Hindlimb muscle (tissue), 1 donor: ENCODE data around the gene MBD6. TPM values are rescaled to one million over a fixed set of nuclear protein-coding genes. Genes with fewer than 3 reads are reported as not detected.
"Not testable (repeated sequence)": the region's sequence is repeated elsewhere in the genome, so short reads cannot be mapped to it uniquely, and the experiment has no call there.

ENCODE experiments used
- DNase-seq: peaks from one replicate; pipeline ENCODE4 v3.0.0-alpha.2; 2013
- polyA plus RNA-seq: library from polyadenylated mRNA; unstranded; fragments of 120-200 nt; gene quantifications from one replicate; pipeline ENCODE4 v1.2.1, GENCODE V29; 2013; ENCODE audit not compliant: insufficient read length

Gene MBD6
- polyA plus RNA-seq, 1 donor, result 46.2 TPM

DNA sequence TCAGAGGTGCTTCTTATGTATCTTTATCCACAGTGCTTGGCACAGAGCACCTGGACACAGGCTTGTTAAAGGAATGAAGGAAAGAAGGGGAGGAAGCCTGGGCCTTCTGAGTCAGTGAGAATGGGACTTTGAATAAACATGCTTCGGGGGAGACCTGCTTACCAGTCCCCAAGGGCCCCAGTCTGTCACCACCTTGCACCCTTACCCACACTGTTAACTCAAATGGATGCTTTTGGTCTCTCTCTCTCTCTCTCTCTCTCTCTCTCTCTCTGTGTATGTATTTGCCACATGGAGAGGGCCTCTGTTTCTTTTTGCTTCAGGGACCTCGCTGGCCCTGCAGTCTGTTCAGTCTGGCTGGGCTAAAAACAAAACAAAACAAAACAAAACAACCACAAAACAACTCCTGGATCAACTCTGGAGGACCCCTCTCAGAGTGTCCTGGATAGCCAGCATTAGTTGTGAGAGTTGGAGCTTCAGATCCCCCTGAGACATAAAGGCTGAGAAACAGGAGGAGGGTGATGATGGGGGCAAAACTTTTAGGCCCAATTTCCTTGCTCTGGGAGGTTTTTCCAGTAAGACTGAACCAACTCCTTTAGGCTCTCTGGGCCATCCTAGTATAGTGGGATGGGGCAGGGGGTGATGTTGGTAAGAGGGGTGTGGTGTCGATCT, 29.1 kb downstream of the MBD6 start:
- DNase-seq, result no peak

DNA sequence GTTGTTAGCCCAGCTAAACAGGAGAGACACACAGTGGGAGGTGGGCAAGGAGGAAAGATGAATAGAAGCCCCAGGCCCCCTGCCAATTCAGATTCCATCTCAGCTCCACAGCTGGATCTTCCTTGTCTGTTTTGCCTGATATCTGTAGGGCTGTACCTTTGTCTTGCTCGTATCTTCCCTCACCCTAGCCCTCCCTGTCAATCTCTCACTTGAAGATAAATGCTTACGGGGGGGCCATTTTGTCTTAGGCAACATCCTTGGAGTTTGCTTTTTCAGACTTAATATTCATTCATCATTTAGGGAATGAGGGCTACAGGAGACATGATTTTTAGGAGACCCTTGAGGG, 29.7 kb downstream of the MBD6 start:
- no peak for DNase-seq

DNA sequence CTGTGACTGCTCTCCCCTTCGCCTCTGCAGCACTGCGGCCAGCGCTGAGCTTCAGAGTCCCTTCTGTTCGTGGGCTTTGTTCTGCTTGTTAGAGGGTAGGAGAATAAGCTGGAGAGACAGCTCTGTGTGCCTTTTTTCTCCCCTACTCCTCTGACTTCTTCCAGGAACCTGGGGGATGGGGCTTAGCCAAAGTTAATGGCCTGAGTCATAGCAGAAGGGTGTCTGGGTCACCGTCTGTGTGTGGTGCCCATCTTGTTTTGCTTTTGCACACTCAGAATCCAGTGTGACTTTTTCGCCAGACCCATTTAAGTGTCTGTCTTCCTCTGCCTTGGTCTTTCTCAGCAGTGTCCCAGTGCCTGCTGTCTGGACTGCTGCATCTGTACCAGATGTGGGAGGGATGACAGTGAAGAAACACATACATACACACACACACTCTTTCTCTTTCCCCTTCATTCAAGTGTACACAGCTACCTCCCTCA, 30.2 kb downstream of the MBD6 start:
- no peak for DNase-seq

DNA sequence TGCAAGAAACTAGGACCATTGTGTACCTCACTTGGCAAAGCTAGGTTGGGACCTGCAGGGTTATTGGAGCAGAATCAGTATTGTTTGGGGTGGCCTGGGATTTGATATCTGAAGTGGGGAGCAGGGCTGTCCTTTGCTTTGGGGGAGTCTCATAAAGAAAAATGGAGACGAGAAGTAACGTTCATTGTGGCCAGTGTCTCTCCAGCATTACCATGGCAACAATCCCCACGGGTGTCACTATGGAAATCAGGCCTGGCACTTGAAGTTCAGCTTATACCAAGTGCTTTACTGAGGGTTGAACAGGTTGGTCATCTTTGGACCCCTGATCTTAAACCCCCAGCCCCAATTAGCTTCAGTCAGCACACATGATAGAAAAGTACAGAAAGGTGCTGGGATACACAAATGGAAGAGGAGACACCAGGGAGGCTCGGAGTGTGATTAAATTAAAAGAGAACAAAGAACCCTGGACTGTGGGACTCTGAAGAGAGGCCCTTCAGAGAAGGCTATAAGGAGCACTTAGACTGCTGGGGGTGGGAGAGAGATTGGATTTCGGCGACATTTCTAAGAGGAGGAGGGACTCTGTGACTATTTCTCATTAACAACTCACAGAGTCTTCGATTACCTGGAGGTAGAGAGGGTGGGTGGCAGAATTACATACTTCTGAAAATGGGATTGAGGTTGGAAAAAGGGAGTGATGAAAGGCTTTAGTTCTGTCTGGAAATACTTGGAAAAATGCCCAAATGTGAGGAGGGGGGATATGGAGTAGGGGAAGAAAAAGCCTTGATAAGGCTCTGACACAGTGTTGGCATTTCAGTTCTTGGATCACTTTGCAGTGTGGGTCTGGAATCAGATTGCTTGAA, 30.9 kb downstream of the MBD6 start:
- no peak for DNase-seq

DNA sequence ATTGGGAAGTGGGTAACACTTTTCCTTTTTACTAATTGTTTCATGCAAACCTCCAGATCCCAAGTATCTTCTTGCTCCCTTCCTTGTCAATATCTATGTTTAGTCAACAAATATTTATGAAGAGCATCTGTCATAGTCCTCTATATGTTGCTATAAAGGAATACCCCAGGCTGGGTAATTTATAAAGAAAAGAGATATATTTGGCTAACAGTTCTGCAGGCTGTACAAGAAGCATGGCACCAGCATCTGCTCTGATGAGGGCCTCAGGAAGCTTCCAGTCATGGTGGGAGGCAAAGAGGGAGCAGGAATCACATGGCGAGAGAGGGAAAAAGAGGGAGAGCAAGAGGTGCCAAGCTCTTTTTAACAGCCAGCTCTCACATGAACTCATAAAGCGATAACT, 31.8 kb downstream of the MBD6 start:
- no peak for DNase-seq

DNA sequence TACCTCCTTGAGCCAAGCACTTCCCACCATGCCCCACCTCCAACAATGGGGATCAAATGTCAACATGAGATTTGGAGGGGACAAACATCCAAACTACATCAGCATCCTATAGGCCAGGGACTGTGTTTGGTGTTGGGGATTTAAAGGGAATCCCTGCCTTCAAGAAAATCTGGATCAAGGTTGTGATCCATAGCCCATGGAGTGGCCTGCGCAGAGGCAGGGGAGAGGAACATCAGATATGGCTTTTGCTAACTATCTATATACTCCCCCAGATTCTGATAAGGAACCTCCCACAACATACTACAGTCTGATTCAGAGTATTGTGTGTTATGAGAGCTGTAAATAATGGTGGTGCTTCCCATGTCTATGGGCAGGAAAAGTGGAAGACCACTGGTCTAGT, 32.3 kb downstream of the MBD6 start:
- no peak for DNase-seq

DNA sequence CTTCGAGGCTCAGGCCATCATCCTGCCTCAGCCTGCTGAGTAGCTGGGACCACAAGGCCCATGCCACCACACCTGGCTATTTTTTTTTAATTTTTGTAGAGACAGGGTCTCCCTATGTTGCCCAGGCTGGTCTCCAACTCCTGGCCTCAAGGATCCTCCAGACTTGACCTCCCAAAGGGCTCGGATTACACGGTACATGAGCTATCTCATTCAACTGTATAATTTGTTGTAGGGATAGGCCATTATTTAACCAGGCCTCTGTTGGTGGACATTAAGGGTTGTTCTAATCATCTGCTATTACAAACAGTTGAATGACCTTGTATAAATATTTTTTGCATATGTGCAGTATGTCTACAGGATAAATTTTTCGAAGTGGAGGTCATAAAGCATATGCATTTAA, 36.2 kb downstream of the MBD6 start:
- DNase-seq, result no peak

DNA sequence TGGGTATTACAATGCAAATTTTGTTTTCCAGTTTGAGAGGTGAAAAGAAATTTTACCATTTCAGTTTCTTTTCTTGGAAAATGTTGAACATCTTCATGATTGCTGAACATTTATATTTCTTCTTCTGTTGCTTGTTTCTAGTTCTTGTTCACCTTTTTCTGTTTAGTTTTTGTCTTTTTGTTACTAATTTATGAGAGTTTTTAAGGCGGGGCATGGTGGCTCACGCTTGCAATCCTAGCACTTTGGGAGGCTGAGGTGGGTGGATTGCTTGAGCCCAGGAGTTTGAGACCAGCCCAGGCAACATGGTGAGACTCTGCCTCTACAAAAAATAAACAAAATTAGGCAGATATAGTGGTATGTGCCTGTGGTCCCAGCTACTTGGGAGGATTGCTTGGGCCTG, 37.9 kb downstream of the MBD6 start:
- DNase-seq, result no peak

DNA sequence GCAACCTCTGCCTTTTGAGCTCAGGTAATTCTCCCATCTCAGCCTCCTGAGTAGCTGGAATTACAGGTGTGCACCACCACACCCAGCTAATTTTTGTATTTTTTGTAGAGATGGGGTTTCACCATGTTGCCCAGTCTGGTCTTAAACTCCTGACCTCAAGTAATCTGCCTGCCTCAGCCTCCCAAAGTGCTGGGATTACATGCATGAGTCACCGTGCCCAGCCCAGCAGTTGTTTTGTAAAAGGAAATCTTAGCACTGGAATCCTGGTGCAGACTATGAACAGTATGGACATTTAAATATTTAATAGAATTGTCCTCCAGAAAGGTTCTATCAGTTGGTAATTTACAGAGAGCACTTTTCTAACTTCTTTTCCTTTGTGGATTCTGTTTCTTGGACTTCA, 38.5 kb downstream of the MBD6 start:
- not testable (repeated sequence) for DNase-seq

DNA sequence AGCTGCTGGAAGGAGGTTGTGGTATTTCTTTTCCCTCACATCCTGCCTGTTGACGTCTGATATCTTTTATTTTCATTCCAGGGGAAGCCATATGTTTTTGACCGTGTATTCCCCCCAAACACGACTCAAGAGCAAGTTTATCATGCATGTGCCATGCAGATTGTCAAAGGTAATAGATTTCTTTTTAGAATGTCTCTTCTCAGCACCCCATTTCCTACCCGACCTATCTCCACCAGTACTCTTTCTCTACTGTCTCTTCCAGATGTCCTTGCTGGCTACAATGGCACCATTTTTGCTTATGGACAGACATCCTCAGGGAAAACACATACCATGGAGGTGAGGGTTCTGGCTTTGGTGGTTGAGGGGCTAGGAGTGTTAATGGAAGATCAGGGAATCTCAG, 40.7 kb downstream of the MBD6 start:
- DNase-seq, result no peak

DNA sequence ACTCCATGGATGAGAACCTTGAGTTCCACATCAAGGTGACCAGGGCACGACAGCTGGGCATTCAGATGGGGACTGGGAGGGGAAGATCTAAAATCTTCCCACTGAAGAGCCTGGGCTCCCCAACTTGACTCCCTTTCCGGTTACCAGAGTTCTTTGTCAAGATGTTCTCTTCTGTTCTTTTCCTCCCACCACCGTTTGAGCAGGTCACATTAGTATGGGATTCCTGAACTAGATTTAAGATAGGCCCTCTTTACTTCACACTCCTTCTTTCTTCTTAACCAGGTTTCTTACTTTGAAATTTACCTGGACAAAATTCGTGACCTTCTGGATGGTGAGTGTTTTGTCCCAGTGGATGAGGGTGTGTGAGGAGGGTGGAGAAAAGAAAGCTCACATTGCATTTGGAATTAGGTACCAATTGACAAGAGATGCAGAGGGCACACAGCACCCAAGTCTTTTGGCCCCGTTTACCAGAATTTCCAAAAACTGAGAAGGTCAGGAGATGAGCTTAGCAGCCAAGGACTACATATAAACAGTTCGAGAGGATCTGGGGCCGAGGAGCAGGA, 41.6 kb downstream of the MBD6 start:
- DNase-seq, result no peak

DNA sequence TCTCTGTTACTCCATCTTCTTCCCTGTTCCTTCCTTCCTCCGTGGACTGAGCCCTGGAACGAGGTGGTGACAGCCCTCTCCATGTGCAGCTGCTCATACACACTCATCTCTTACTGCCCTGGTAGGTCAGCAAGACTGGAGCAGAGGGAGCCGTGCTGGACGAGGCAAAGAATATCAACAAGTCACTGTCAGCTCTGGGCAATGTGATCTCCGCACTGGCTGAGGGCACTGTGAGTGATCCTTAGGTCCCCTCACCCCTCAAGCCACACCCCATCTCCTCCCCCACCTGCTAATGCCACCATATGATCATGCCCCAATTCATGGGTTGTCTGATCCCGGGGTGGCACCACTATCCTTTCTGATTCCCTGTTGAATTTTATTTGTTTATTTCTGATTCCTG, 46.2 kb downstream of the MBD6 start:
- no peak for DNase-seq

DNA sequence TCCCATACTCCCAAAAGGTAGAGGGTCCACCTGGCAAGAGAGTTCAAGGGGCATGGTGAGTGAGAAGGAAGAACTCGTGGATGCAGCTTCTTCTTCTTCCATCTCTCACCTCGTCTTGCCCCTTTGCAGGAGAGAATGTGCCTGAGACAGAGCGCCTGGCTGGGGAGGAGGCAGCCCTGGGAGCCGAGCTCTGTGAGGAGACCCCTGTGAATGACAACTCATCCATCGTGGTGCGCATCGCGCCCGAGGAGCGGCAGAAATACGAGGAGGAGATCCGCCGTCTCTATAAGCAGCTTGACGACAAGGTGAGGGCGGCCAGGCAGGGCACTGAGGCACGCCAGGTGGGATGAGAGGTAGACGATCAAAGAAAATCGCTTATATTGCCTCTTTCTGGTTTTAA, 47.2 kb downstream of the MBD6 start:
- DNase-seq, result no peak

DNA sequence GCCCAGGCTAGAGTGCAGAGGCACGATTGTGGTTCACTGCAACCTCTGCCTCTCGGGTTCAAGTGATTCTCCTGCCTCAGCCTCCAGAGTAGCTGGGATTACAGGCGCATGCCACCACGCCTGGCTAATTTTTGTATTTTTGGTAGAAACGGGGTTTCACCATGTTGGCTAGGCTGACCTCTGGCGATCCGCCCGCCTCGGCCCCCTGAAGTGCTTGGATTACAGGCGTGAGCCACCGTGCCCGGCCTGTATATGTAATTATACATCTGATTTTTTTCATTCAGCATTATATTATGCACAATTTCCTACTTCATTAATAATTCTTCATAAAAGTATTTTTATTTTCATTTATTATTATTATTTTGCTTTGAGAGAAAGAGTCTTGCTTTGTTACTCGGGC, 47.8 kb downstream of the MBD6 start:
- DNase-seq, result not testable (repeated sequence)

DNA sequence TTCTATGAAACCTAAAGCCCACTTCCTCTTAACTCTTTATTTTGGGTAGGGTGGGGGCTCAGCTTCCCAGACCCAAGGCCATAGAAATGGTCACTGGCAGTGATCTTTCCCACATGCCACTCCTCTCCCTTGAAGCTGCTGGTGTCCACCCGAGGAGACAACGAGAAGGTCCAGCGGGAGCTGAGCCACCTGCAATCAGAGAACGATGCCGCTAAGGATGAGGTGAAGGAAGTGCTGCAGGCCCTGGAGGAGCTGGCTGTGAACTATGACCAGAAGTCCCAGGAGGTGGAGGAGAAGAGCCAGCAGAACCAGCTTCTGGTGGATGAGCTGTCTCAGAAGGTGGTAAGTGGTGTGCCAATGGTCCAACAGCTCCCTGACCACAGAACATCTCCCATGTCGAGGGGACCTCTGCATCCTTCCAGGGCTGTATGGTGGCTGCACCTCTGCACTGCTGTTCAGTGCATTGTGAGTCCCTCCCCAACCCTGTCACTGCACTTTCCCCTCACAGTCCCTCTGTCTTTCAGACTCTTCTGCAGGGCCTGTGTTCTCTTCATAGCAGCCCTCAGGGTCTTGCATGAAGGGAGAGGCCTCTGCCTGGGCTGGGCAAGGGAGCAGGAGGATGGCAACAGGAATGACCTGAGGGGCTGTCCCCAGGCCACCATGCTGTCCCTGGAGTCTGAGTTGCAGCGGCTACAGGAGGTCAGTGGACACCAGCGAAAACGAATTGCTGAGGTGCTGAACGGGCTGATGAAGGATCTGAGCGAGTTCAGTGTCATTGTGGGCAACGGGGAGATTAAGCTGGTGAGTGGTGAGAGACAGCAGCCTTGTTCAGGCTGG, 49.5 kb downstream of the MBD6 start:
- DNase-seq, result no peak

DNA sequence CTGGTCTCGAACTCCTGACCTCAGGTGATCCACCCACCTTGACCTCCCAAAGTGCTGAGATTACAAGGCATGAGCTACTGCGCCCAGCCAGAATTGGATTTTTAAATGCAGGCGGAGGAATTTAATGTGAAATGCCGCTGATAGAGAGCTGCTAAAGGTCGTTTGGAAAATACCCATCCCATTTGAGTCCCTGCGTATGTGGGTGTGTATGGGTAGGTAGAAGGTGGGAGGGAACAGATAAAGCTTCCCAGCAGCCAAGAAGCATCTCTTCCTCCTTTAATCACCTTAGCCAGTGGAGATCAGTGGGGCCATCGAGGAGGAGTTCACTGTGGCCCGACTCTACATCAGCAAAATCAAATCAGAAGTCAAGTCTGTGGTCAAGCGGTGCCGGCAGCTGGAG, 52.2 kb downstream of the MBD6 start:
- no peak for DNase-seq

DNA sequence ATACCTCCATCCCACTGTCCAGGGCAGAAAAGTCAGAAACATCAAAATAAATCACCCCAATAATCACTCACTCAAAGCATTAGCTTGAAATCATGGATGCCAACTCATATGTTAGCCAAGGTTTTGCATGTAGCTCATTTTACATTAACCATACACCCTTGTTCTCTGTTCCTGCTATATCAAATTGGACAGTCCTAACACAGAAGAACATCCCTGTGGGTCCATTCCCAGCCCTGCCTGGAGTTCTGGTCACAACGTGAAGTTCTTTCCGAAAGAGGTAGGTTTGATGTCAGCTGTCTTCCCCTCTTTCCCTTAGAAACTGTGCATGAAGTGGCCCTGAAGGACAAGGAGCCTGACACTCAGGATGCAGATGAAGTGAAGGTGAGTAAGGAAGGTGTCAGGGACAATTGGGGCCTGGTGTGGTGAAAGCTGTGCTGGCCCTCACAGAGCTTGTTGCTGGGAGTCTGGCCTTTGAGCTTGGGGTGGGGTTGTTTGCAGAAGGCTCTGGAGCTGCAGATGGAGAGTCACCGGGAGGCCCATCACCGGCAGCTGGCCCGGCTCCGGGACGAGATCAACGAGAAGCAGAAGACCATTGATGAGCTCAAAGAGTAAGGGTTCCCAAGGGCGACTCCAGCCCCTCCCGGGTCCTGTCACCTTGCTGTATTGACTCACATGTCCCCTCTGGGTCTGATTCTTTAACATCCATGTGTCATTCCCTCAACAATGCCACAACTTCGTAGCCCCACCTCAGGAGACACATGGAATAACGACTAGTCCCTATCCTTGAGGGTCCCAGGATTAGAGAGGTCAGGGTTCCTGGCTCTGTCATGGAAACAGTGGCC, 53.4 kb downstream of the MBD6 start:
- DNase-seq, result no peak

DNA sequence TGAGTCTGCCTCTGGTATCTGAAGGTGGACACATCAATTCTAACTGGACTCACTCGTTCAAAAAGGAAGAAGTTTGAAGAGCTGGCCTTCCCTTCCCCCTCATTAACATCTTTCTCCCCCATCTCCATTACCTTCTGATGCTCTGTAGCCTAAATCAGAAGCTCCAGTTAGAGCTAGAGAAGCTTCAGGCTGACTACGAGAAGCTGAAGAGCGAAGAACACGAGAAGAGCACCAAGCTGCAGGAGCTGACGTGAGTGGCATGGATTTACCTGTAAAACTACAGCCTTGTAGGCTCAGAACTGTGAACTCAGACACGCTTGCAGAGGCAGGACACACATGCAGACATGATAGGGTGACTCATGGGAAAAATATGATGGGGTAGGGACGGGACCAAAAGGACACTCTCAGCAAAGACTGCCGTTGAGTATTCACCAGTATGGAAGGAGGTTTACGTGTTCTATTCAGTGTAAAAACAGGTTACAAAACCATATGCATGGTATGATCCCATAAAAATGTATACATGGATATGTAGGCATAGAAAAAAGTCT, 54.1 kb downstream of the MBD6 start:
- DNase-seq, result no peak

DNA sequence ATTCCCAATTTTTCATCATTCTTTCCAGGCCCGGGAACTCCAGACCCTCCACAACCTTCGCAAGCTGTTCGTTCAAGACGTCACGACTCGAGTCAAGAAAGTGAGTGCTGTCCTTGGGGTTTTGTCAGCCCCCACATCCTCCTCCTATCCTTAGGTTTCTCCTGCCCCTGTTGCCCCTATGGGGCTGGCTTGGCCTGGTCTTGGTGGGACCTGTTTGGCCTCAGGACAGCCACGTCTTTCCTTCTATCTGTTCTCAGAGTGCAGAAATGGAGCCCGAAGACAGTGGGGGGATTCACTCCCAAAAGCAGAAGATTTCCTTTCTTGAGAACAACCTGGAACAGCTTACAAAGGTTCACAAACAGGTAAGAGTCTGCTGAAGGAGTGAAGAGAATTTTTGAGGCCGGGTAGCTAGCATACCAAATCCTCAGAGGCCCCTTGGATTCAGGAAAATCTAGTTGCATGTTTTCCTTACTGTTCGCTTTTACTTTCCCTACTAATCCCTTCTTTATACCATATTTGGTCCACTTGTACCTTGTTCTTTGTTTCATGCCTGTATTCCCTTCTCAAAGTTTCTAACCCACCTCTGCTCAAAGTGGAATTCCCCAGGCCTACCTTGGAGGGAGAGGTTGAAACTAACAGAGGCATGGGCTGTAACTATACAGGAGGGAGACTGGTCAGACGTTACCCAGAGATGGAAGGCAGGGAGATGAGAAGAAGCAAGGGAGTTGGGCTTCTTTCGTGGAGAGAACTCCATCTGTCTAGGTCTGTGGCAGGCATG, 55.5 kb downstream of the MBD6 start:
- no peak for DNase-seq

DNA sequence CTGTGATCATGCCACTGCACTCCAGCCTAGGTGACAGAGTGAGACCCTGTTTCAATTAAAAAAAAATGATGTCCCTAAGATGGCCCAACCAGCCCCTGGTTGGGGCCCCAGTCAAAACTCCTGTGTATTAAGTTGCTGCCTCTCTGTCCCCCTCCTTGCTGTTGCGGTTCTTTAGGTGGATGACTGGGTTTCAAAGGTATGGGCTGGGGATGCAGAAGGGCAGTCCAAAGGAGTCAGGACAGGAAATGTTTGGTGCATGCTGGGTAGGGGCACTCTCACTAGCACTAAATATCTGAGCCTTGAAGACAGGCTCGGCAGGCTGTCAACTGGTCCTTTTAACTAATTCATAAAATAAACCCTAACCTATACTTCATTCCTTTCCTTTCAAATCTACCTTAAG, 56.4 kb downstream of the MBD6 start:
- DNase-seq, result no peak
